SW 1271 (cell line): ENCODE results near the gene ADTRP.

Experiments
- DNase-seq, 2 experiments: peaks; one replicate each; lab custom pipeline; 2025; lab: John Stamatoyannopoulos, UW

The ADTRP gene

DNA sequence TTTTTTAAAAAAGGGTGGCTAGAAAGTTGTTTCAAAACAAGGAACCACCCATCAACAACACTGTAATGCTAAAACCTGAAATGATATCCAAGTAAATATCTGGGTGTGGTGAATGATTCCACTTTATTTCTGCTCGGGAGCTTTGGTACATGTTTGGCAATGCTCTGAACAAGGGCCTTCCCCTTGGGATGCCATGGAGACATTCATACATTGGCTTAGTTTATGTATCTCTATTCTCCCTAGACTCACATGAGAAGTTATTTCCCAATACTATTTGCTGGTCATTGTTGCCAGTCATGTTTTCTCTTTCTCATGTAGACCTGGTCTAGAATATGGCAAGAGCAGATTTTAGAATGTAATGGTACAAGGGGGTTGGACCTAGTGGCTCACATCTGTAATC is 22.9 kb downstream of the ADTRP start:
- DNase-seq = no peak

DNA sequence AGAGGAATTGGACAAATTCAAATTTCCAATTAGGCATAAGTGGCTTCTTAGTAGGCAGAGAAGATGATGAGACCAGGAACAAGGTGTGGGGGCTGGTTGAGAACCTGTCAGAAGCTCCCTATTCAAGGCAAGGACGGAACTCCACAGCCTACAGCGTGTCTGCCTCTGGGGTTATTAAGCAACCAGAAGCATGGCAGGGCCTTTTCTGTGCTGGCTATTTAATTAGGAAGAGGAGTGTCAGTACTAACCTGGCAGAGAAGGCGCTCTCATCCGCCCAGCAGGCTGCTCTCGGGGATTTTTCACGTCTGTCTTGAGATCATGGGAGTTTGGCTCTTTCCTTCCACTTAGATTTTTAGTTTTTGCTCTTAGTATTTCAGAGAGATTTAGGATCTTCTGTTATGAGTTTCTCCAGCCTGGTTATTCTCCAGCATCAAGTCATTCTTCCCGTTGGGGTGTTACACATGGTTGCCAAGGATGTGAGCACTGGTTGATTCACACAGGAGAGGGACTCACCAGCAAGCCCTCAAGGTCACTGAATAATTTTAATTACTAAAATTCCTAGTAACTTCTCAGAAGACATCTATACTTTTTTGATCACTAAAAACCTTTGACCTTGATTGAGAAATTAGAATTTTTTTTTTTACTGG is 23.9 kb downstream of the ADTRP start:
- no peak for DNase-seq

DNA sequence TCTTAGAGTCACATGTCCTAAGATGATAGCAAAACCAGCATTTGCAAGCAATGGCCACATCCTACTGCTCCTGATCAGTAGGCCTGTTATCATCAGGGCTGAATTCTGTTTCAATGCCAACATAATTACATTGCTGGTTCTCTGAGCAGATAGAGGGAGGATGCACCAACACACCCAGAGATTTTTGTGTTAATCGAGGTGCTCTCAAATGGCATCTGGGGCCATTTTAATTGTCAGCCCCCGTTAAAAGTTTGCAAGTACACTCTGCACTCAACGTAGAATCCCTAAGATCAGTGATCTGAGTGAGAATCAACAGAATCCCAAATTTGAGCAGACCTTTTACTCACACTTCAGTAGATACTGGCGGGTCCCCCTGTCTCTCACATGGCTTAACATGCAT is 24.8 kb downstream of the ADTRP start:
- no peak for DNase-seq

DNA sequence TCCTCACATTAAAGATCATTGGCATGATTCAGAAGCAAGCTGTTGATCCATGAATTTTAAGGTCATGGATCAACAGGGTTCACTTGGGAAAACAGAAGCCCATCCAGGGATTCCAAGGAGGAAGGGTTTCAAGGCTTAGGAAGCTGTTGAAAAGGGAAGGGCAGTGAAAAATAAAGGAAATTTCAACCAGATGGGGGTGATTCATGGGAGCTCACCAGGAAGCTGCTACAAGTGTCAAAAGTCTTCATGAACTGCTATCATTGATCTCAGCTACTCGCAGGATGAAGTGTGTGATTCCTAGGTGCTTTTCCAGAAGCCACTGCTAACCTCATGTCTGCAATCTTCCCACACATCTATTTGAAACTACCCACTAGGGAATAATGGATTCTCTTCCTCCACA is 26.2 kb downstream of the ADTRP start:
- DNase-seq = no peak

DNA sequence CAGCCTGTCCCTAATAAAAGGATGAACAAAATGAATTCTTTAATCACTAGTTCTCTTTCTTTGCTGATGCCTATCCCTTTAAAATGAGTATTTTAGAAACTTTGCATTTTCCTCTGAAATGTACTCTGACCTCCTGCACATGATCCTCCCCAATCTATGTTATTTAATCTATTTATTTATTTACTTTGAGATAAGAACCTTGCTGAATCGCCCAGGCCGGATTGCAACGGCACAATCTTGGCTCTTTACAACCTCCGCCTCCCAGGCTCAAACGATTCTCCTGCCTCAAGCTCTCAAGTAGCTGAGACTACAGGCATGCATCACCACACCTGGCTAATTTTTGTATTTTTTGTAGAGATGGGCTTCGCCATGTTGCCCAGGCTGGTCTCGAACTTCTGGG is 27.9 kb downstream of the ADTRP start:
- DNase-seq = no peak

DNA sequence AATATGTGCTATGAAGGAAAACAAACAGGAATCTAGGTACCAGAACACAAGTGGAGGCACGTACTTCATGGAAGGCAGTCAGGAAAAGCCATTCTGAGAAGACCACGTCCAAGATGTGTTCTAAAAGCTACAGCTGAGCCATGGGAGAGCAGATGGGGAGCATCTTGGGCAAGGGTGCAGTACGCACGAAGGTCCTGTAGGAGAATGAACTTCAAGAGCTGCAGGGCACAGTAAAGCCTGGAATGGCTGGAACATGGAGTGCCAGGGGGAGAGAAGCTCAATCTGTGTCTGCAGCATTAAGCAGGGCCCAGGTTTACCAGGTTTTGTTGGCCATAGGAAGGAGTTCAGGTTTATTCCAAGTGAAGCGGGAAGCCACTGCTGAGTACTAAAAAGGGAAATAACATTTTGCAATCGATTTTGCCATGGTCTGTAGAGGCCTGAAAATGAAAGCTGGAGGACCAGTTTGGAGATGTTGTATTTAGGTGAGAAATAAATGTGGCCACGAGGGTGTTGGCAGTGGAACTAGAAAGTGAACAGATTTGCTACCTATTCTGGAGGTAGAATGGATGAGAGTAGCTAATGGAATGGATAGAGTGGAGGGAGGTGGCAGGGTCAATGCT is 29.9 kb downstream of the ADTRP start:
- no peak for DNase-seq

DNA sequence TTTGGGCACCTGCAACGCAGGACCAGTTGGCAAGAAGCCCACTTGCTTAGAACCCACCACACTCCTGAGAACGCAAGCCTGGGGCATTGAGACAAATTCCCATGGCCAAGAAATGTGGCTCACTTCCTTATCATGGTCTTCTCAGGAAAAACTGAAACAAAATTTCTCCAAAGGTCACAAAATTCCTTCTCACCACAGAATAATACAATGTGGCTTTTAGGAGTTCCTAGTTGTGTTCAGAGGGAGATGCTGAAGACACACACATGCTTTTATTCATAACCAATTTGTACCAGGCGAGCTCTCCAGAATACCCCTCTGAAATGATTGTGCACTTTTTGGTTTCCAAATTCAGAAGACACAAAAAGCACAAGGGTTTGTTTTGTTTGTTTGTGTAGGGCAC is 31.6 kb downstream of the ADTRP start:
- DNase-seq = no peak

DNA sequence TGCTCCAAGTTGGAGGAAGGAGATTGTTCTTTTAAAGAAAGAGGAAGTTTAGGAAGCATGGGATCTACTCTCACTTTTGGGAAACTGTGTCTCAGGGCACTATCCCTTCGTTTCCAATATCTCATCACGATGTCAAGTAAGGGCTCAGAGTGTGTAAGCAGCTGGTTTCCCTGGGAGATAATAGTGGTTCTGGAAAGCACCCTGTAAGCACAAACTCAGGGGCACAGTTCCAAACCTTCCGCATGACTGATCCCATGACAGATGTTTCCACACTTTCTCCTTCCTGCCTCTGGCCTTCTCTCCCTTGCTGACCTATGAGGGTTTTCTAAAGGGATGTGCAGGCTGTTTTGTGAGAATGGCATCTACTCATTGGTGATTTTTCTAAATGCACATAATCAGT is 33.9 kb downstream of the ADTRP start:
- DNase-seq = no peak

DNA sequence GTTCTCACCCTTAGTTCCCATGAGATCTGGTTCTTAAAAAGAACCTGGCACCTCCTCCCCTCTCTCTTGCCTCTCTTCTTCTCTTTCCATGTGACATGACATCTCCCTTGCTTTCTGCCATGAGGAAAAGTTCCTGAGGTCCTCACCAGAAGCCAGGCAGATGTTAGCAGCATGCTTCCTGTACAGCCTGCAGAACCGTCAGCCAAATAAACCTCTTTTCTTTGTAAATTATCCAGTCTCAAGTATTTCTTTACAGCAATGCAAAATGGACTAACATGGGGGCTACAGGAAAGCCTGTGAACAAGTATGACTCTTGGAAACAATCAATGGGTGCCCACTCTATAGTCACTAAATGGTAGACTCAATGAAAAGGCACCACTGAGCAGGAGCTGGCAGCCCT is 34.5 kb downstream of the ADTRP start:
- DNase-seq = no peak

DNA sequence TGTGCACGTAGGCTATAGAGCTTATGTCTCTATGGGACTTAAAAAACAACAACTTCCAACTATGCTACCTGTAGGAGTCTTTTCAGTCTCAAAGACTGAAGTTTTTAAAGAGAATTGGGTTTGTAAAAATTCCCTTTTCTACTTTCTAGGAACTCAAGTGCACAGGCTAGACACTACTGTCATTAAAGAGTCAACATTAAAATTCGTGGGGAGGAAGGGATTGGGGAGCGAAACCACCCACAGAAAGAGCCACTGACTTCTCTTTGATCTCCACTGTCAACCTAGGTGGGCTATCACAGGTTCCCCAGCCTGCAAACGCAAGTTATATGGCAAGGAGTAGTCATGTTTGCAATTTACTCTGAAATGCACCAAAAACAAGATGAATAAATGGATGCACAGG is 37.7 kb downstream of the ADTRP start:
- no peak for DNase-seq

DNA sequence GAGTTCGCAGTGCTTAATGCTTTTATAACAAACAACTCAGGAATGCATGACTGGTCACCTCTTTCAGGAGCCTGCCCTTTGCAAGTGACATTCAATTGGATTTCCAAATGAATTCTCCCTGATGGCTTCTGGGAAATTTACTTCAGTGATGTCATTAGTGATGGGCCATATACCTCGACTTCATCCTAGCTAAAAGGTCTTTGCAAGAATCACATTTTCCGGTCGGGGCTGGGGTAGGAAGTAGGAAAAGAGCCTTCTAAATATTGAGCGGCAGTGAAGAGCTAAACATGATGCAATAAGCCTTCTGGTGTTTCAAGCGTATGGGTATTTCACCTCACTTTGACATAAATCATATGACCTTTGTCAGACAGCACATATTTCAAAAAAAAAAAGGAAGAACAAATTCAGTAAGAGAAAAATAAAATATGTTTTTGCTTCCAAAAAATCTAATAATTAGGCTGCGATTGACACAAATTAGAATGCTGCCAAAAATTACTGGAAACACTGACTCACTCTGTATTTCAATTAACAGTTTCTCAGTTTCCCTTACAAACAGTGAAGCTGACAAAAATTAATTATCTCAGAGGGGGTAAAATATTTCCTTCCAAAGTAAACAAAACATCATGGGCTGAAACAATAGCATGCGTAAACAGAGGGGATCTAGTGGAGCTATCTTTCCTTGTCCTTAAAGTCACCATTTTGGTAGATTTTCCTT is 39.8 kb downstream of the ADTRP start:
- no peak for DNase-seq

DNA sequence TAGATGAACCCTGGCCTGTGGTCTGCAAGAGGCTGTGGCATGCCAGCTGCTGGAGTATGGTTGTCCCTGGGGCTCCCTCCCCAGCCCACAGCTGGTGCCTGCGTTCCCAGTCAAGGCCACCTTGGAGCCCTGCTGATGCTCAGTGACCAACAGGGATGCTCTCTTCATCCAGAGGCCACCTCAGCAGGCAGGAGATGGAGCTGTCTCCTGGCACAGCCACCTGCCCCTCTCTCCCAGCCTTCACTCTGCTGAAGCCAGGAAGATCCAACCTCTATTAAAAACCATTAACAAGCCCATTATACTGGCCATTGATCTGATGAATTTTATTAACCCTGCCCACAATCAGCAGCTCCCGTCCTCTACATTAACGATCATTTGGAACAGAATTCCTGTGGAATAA is 40.4 kb downstream of the ADTRP start:
- DNase-seq = no peak

DNA sequence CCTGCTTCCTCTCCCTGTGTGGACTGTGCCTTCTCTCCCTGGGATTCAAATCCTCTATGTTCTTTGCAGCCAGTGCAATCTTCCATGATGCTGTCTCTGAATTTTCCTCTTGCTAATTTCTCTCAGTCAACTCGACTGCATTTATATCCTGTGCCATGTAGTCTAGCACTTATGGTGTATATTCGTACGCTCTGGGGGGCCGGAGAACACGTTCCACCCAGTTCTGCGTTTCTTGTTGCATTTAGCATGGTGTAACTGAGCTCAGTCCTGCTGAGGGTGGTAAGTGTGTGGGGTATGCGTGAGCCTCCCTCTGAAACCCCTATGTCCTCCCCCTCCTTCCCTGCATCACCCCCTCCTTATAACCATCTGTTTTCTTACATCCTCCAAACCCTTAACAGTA is 42.0 kb downstream of the ADTRP start:
- no peak for DNase-seq

DNA sequence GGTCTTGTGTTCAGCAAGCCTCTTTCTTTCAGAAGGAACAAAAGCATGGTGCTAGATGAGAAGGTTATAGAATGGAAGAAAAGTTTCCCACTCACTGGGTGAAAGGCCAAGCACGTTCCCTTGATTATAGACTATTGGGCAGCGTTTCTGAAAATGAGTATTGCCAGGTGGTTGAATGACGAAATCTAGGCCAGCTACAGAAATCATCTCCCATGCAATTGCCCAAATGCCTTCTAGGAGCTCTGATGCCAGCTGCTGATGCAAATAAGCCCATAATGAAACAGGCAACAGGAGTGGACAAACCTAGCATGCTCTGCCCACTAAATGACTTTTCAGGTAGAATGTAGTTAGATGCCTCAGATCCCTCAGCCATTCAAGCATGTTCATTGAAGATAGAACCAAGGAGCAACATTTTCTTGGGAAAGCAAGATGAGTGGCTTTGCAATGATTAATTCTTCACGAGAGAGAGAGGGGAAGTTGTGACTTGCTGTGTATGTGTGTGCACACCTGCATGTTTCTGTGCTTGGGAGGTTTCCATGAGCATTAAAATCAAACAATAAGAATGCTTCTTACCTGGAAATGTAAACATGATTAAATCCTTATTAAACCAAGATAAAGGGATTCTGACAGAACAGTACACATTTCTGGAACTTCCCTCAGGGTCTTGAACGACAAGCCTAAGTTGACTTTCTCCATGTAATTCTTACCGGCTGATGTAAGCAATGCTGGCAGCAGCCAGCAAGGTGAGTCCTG is 43.6 kb downstream of the ADTRP start:
- no peak for DNase-seq

DNA sequence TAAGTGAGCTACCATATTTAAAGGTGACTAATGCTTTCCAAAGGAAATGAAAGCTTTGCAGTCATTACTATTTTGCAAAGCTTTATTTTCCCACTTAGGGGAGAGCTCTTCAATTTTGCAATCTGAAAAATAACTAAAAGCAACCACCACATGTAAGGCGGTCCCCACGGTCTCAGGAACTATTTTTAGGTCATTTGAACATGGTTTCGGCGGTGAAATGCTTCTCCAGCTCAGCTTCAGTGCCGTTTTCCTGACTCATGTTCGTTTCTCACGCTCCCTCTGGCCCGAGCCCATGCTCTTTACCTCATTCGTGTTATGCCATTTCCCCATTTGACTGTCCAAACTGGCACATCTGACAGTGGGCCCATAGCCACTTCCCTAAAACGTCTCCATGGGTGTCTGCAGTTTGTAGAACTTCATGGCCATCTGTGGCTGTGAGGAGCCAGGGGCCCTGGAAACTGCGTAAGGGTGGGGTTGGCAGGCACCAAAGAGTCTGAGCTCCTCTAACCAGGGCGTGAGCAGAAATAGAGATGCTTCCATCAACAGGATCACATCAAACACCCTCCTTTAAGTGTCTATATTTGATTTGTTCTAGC is 46.5 kb downstream of the ADTRP start:
- DNase-seq = no peak

DNA sequence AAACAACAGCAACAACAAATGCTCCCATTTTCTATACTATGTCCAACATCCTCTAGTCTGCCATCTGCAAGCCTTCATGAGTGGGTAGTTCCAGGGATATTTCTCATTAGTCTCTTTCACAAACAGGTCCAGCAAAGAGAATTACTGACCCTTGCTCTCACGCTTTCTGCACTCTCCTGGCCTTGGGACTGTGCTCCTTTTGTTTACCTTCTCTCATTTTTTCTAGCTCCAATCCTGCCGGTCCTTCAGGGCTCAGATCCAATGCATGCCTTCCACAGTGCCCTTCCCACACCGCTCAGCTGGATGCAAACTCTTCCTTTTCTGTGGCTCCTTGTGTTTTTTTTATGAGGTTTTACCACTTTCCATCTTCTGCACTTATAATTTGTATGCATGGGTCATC is 47.2 kb downstream of the ADTRP start:
- DNase-seq = no peak

DNA sequence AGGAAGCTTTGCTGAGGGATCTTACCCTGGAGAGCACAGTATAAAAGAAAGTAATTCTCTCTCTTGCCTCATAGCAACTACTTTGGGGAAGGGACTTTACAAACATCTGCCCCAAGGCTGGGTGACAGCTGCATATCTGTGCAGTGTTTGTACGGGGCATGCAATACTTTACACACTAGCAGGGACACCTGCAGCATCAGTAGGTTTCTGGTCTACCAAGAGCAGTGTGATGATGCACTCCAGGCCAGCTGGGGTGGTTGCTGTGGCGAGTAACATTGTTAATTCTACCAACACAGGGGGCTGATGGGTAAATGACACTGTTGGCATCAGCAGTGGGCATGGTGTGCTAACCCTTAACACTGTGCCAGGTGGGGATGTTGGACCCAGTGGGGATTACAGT is 48.0 kb downstream of the ADTRP start:
- DNase-seq = no peak

DNA sequence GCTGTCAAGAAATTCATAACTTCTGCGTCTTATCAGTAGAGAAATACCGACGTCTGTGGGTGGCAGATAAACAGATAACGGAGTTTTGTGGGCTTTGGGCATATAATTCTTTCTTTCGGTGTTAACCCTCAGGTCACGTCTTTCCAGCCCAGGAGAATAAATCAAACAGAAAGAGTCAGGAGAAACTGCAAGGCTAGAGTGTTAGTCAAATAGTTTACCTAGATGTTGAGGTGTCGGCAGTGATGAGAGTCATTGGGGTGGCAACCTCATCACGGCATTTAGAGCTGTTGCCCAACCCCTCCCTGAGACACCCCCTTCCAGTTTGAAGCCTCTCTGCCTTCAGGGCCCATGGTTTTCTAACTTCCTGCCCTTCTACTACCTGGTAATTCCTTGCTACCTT is 49.5 kb downstream of the ADTRP start:
- DNase-seq = no peak

DNA sequence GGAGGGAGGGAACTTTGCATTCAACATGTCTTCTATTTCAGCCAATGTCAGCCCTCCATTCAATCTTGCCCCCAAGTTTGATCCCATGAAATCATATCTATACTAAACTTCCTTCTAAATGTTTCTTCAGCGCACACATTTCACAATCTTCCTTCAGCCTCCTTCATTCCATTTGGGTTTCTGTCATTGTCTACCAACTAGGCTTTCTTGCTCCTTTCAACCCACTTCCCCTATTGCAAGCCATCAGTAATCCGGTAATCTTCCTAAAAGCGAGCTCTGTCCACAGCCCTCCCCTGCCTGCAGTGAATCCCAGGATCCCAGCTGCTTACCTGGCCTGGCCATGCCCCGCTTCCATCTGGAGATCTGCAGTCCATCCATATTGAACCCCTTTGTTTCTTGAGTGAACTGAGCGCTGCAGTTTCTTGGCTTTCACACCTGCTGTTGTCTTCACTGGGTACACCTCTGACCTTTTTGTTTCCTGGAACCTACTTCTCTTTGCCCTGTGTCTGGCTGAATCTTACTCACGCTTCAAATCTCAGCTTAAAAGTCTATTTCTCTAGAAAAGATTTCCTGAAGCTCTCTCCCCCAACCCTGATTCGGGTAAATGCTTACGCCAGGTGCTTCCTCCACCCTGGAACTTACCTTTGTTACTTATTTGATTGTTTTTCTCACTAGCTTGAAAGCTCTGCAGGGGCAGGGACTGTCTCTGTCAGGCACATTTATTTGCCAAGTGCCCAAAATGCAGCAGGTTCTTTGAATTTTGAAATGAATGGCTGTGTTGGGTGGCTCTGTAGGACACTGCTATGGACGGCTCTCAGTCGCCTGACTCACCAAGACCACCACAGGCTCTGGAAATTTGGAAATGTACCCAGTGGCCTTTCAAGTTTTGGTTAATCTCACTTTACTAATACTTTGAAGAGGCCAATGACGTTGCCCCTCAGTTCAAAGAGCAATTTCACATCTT is 50.3 kb downstream of the ADTRP start:
- no peak for DNase-seq

DNA sequence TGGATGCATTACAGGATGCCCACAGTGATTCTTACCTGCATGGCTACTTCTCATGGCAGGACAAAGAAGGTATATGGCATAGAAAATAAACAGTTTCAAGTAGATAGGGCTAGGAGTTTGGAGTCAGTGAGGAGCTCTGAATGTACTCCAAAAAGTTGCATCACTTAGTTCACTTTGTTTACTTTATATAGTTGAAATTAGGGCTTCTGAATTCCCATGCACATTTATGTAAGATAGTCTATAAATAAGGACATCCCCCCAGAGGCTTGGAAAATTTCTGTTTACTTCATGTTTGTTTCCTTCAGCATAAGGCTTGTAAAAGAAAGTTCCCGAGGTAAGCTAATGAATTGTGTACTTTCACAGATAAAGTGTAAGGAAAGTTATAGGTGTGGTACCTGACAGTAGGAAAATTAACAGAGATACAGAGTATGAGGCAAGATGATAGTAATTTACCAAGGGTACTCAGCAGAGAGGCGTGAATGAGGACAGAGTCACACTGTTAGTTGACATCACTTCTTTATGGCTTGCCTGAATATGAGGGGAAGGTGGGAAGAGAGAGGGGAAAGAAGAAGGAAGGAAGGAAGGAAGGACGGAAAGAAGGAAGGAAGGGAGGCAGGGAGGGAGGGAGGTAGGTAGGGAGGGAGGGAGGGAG is 51.1 kb downstream of the ADTRP start:
- no peak for DNase-seq

DNA sequence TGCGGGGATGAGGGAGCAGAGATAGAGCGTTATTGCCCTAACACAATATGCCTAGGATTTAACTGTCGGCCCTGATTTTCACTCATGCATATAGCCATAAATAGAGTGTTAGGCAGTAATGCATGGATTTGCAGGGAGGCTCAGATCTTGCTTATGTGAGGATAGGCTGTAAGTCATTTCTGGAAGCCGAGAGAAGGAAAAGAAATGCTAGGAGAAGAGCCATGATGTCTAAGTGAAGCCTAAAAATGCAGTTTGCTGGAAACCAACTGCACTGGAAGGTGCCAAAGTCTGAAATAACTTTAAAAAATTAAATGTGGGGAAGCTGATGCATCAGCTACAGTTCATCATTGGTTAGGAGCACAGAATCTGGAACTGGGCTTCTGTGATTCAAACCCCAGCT is 54.3 kb downstream of the ADTRP start:
- no peak for DNase-seq
